Psoas muscle (tissue), 8 donors: Measurements from ENCODE around the gene CASP6. TPM values are rescaled to one million over a fixed set of nuclear protein-coding genes. Genes with fewer than 3 reads are reported as not detected.
"Not testable (repeated sequence)": the region's sequence is repeated elsewhere in the genome, so short reads cannot be mapped to it uniquely, and the experiment has no call there.

Experiments
- ATAC-seq, 4 donors: fragments of 200-7000 bp; cut with Tn5 transposase; one replicate each; pipeline ENCODE4 v1.9.1; 2020; ENCODE audit warnings: moderate library complexity in 3 of 4, mild to moderate bottlenecking in 2 of 4
- DNase-seq, 2 donors: peaks; one replicate each; pipeline ENCODE4 v3.0.0-alpha.2; 2020
- H3K27ac ChIP-seq: fragments of 200-600 bp; one replicate; pipeline ENCODE4 v1.8.0; 2022
- H3K27me3 ChIP-seq, 3 donors: fragments of 200-600 bp in 1 of 3; one replicate each; pipeline versions ENCODE4 v1.6.1 to v1.8.0; 2013 to 2022; ENCODE audit warnings: low read length in 2 of 3, mild to moderate bottlenecking in 2 of 3, moderate library complexity in 1 of 3; ENCODE audit not compliant: insufficient read depth in 3 of 3
- H3K36me3 ChIP-seq, 2 donors: fragments of 200-600 bp in 1 of 2; one replicate each; pipeline versions ENCODE4 v1.6.1 to v1.8.0; 2013 to 2022; ENCODE audit warnings: low read depth in 1 of 2, mild to moderate bottlenecking in 1 of 2, moderate library complexity in 1 of 2; ENCODE audit not compliant: insufficient read depth in 1 of 2
- H3K4me1 ChIP-seq: fragments of 200-600 bp; one replicate; pipeline ENCODE4 v1.8.0; 2022
- H3K4me3 ChIP-seq: fragments of 200-600 bp; one replicate; pipeline ENCODE4 v1.8.0; 2022; ENCODE audit warnings: mild to moderate bottlenecking
- H3K9me3 ChIP-seq: fragments of 200-600 bp; one replicate; pipeline ENCODE4 v1.8.0; 2022
- CTCF ChIP-seq: fragments of 200-600 bp; IDR thresholded peaks from one replicate; pipeline ENCODE4 v1.8.0; 2022; ENCODE audit warnings: antibody characterized with exemption
- WGBS, 3 donors: extraction: QIAGEN DNeasy Blood & Tissue Kit; methylation state at CpG; one replicate each; pipeline versions ENCODE4 v1.1.6 to v1.1.7; 2013; 5-methylcytosine and 5-hydroxymethylcytosine counted together
- intact Hi-C, 2 donors: fragments of 100-400 bp; cut with DNase I; formaldehyde crosslinking; loops; one replicate each; pipeline versions ENCODE4 v1.11.0 to v1.14.2; 2022
- polyA plus RNA-seq, 3 donors: library from polyadenylated mRNA; stranded (reverse); fragments of 200-250 nt; gene quantifications; one replicate each; pipeline ENCODE4 v1.2.3, GENCODE V29; 2013
- total RNA-seq, 4 donors: library from RNA; stranded (reverse); fragmentation: NEBNext Ultra II Directional in 2 of 4; extraction: Animal tissue kit (Norgen Biotek cat#: 25700) in 2 of 4; gene quantifications; one replicate each; pipeline versions ENCODE4 v1.2.1 to v1.2.4, GENCODE V29; 2021 to 2023
- donor health status: healthy with polysubstance abuse.
- donor health status: DM: no; HTN: no; CAD: no; lungs with moderate emphysema.
- donor health status: Bipolar disorder and iron deficiency.
- donor health status: healthy.
- donor health status: DM: yes; HTN: yes; CAD: no.
- donor health status: DM: no; HTN: no; CAD: no.
- donor health status: DM: no; HTN: no; CAD: no.
- donor health status: DM: yes; HTN: yes; CAD: no.

Gene CASP6
- total and polyA plus RNA-seq, 7 donors: 2.7 to 8.9 (median 4.2) TPM

GRCh38 chr4:109690690-109691410 lies 12.4 kb downstream of the CASP6 start:
- intact Hi-C loops: no loop called here
- Histone ChIP-seq H3K27me3 (no peaks in the 10 kb centered on the region), H3K36me3 (peaks cover 0 to 78% of the 10 kb centered on the region in 2 donors), H3K9me3 (no peaks in the 10 kb centered on the region), H3K4me1 (no peaks in the 10 kb centered on the region), H3K27ac (no peak overlapping the region), H3K4me3 (no peak overlapping the region)
- no peak for ATAC-seq
- 90 to 92% (median 91%) methylated on average over 6 of the region's 6 CpGs for WGBS, 3 donors
- no peak for DNase-seq
- no peak for TF ChIP-seq CTCF

- H3K27me3 ChIP-seq: no peaks in the 10 kb centered on the region
- H3K4me3 ChIP-seq: no peak overlapping the region
- intact Hi-C loops: no loop called here
- no peak for TF ChIP-seq CTCF
- DNase-seq (no peak), ATAC-seq (no peak)
- H3K9me3 ChIP-seq: no peaks in the 10 kb centered on the region
- H3K4me1 ChIP-seq: no peaks in the 10 kb centered on the region
- H3K36me3 ChIP-seq: peaks cover 0 to 34% of the 10 kb centered on the region in 2 donors
- H3K27ac ChIP-seq: no peak overlapping the region
These were observed 18.5 kb downstream of the CASP6 start for GRCh38 chr4:109684727-109685126.

- no peaks in the 10 kb centered on the region for H3K9me3 ChIP-seq
- H3K36me3 ChIP-seq: peaks cover 0 to 25% of the 10 kb centered on the region in 2 donors
- intact Hi-C loops: no loop called here
- no peaks in the 10 kb centered on the region for H3K27me3 ChIP-seq
- no peaks in the 10 kb centered on the region for H3K4me1 ChIP-seq
- H3K4me3 ChIP-seq: no peak overlapping the region
- no peak for ATAC-seq
- H3K27ac ChIP-seq: no peak overlapping the region
- TF ChIP-seq CTCF: no peak
- 89 to 93% (median 92%) methylated on average over 5 to 6 of the region's 6 CpGs for WGBS, 3 donors
- no peak for DNase-seq
These were observed 19.5 kb downstream of the CASP6 start for GRCh38 chr4:109683621-109684253.

GRCh38 chr4:109682875-109683274 lies 20.4 kb downstream of the CASP6 start:
- Histone ChIP-seq H3K4me1 (no peaks in the 10 kb centered on the region), H3K36me3 (peaks cover 0 to 16% of the 10 kb centered on the region in 2 donors), H3K27me3 (no peaks in the 10 kb centered on the region), H3K27ac (no peak overlapping the region), H3K9me3 (no peaks in the 10 kb centered on the region), H3K4me3 (no peak overlapping the region)
- no peak for ATAC-seq
- WGBS, 3 donors: 95 to 97% (median 96%) methylated on average over 2 of the region's 2 CpGs
- TF ChIP-seq CTCF: no peak
- intact Hi-C loops: no loop called here
- no peak for DNase-seq

- DNase-seq, intact Hi-C loops: not testable (repeated sequence)
- 96 to 99% (median 98%) methylated on average over 12 to 14 of the region's 14 CpGs for WGBS, 3 donors
These were observed 24.3 kb downstream of the CASP6 start for GRCh38 chr4:109678925-109679324.

GRCh38 chr4:109678472-109678871 lies 24.8 kb downstream of the CASP6 start:
- intact Hi-C loops, H3K4me3 ChIP-seq, DNase-seq, H3K27ac ChIP-seq, ATAC-seq, H3K4me1 ChIP-seq, H3K9me3 ChIP-seq, H3K36me3 ChIP-seq, H3K27me3 ChIP-seq: not testable (repeated sequence)
- WGBS, 3 donors: 96 to 99% (median 96%) methylated on average over 22 to 28 of the region's 28 CpGs

More at GRCh38 chr4:109678925-109679324, 24.3 kb downstream of the CASP6 start:
- not testable (repeated sequence) for H3K4me1 ChIP-seq, ATAC-seq, H3K9me3 ChIP-seq, H3K27me3 ChIP-seq, H3K4me3 ChIP-seq, H3K36me3 ChIP-seq, H3K27ac ChIP-seq
